ENCODE measurements around the gene IL23R.
"Not testable (repeated sequence)": the region's sequence is repeated elsewhere in the genome, so short reads cannot be mapped to it uniquely, and the experiment has no call there.

The IL23R gene

DNA sequence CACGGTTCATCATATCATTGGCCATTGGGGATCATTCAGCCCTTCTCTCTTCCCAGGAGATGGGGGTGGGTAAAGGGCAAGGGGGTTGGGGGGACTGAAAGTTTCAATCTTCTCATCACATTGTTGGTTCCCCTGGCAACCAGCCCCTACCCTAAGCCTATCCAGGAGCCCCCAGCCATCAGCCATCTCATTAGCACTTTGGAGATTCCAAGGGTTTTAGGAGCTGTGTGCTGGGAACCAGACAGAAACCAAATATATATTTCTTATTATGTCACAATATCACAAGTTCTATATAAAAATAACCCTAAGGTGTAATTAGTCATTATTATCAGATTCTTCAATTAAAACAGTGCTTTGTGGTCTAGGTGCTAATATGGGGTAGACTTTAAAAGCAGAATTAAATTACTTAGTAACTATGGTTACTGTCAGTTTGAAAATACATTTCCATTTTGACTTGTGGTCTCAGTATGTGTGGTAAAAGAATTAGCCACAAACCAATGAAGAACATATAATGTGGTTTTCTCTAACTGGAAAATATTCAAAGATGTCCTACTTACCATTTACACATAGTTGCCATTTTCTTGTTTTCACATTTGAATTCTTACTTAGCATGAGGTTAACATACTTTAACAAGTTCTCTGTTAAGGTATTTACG, 28.1 kb downstream of the IL23R start:
- DNase-seq = no peak

DNA sequence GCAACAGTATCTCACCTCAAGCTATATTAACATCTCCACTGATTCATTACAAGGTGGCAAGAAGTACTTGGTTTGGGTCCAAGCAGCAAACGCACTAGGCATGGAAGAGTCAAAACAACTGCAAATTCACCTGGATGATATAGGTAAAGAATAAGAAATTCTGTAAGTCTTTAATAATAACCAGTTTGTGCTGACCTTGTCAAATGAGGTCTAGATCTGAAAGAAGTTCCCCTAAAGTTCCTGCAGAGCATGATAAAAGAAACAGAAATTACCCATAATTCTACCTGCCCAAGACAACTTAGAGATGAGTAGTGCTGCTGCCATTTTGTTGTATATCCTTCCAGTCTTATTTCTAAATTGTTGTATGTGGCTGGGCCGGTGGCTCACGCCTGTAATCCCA, 34.5 kb downstream of the IL23R start:
- DNase-seq = no peak

DNA sequence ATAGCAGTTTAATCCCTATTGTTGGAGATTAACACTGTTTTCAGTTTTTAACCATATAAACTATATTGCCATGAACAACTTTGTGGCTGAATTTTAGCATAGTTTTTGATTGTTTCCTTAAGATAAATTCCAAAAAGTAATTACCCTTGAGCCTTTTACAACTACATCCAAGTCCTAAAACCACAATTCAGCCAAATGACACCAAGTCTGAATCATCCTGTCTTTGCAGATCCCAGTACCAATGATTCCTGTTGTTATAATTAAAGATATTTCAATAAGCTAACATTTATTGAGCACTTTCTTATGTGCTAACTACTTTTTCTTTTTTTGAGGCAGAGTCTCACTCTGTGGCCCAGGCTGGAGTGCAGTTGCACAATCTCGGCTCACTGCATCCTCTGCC, 35.6 kb downstream of the IL23R start:
- no peak for DNase-seq

DNA sequence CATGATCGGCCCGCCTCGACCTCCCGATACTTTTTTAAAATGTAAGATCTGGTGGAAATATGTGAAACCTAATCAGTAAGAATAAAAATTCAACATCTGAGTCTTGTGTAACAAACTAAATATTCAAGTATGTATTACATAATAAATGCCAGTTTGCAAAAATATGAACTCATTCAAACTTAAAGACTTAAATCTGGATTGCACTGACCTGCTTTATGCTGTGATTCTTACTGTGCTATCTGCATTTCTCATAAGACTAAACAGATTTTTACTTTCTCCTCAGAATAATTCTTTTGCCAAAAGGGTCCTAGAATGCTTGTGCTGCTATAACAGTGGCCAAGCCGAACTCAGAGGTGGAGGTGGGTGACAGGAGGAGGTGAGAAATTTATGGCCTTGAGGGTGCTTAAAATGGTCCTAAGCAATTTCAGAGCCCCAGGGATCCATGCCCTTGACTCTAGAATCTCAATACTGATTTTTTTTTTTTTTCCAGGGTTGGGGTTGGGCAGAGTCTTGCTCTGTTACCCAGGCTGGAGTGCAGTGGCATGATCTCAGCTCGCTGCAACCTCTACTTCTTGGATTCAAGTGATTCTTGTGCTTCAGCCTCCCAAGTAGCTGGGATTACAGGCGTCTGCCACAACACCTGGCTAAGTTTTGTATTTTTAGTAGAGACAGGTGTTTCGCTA, 38.2 kb downstream of the IL23R start:
- DNase-seq = no peak

DNA sequence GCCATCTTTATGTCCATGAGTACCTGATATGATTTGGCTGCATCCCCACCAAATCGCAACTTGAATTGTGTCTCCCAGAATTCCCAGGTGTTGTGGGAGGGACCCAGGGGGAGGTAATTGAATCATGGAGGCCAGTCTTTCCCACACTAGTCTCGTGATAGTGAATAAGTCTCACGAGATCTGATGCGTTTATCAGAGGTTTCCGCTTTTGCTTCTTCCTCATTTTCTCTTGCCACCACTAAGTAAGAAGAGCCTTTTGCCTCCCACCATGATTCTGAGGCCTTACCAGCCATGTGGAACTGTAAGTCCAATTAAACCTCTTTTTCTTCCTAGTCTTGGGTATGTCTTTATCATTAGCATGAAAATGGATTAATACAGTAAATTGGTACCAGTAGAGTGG, 41.1 kb downstream of the IL23R start:
- not testable (repeated sequence) for DNase-seq

DNA sequence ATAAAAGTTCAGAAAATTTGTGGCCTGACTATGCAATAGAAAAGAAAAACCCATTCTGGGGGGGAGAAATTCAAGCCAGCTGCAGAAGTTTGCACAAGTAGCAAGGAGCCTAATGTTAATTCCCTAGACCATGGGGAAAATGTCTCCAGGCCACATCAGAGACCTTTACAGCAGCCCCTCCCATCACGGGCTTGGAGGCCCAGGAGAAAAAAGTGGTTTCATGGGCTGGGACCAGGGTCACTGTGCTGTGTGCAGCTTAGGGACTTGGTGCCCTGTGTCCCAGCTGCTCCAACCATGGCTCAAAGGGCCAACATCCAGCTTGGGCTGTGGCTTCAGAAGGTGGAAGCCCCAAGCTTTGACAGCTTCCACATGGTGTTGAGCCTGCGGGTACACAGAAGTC, 42.0 kb downstream of the IL23R start:
- no peak for DNase-seq

DNA sequence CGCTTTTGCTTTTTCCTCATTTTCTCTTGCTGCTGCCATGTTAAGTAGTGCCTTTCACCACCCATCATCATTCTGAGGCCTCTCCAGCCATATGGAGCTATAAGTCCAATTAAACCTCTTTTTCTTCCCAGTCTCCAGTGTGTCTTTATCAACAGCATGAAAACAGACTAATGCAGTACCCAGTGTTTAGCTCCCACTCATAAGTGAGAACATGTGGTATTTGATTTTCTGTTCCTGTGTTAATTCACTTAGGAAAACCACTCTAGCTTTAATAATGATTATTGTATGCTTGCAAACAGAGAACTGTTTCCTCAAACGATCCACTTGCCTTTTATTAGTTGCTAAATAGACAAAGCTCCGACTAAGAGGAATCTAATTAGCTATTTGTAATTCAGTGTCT, 43.3 kb downstream of the IL23R start:
- no peak for DNase-seq

DNA sequence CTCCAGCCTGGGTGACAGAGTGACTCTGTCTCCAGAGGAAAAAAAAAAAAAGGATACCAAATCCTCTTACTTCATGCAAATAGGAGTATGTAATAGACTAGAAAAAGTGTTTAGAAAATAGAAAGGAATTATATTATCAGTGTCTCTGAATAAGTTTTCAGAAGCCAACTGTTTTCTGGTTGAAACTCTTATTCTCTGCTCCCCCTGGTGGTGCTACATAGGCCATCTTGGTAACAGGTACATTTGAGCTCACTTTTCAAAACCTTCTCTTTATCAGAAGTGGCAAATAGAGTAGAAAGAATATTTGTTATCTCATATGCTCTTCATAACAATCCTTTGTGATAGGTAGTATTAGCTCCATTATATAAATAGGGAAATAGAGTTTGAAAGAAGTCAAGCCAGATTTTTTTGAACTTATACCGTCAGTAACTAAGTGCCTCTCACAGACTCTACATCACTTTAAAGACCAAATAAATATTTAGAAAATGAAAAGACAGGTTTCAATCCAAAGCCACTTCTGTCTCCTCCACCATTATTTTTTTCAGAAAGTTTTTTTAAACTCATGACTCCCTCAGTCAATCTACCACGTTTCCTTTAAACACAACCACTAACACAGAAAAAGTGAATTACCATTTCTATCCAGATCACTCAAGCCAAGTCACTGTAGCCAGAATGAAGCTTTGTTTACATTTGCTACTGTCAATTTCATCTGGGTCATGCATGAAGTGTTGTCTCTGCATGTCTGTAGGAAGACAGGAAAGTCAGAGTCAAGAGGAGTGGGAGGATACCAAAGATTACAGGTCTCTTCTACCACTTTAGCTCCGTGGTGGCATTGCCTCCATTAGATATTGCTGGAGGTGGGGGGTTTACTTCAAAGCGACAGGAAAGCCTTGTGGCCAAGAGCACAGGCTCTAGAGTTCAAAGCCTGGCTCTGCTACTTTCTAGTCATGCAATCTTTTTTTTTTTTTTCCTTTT, 45.6 kb downstream of the IL23R start:
- DNase-seq = no peak

DNA sequence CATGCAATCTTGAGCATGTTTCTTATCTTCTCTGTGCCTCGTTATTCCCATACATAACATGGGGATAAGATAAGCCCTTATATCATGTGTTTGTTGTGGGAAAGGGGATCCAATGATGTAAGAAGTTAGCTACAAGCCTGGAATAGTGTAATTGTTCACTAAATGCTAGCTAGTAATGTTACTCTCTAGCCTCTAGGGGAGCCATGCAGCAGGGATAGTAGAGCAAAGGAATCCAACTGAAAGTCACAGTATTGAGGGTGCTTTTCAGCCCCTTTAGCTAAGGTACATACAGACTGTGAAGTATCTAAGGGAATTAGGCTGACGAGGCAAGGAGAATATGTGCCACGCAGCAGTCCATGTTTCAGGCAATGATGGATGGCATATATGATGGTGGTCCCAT, 46.9 kb downstream of the IL23R start:
- no peak for DNase-seq

DNA sequence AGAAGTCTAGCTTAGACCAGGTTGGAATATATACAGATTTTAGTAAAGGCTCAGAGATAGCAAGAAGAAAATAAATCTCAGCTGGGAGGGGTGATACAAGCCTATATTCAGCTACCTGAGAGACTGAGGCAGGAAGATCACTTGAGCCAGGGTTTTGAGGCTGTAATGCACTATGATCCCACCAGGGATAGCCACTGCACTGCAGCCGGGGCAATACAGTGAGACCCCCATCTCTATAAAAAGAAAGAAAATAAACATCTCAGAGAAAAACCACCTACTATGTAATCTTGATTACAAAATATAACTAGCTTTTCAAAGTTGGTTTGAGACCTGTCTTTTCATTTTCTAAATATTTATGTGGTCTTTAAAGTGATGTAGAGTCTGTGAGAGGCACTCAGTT, 47.7 kb downstream of the IL23R start:
- DNase-seq = no peak

DNA sequence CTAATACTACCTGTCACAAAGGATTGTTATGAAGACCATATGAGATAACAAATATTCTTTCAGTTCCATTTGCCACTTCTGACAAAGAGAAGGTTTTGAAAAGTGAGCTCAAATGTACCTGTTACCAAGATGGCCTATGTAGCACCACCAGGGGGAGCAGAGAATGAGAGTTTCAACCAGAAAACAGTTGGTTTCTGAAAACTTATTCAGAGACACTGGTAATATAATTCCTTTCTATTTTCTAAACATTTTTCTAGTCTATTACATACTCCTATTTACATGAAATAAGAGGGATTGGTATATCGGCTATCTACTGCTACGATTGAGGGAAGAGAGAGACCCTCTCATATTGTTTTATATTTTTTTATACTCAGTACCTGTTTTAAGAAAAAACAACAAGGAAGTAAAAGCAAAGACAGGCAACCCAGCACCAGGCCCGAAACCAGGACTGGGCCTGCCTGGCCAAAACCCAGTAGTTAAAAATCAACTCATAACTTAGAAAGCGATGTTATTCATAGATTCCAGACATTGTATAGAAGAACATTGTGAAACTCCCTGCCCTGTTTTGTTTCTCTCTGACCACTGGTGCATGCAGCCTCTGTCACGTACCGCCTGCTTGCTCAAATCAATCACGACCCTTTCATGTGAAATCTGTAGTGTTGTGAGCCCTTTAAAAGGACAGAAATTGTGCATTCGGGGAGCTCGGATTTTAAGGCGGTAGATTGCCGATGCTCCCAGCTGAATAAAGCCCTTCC, 48.3 kb downstream of the IL23R start:
- no peak for DNase-seq

DNA sequence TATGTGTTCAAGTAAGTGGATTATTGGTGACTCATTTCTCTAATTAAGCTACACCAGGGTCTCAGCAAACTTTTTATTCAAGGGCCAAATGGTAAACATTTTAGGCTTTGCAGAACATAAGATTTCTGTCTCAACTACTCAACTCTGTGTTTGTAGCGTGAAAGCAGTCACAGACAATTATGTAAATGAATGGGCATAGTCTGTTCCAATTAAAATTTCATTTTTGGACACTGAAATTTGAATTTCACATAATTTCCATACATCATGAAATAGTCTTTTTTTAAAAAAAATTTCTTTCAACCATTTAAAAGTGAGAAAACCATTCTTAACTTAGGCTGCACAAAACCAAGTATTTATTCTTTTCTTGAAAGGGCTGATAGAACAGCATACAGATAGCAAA, 50.1 kb downstream of the IL23R start:
- no peak for DNase-seq

DNA sequence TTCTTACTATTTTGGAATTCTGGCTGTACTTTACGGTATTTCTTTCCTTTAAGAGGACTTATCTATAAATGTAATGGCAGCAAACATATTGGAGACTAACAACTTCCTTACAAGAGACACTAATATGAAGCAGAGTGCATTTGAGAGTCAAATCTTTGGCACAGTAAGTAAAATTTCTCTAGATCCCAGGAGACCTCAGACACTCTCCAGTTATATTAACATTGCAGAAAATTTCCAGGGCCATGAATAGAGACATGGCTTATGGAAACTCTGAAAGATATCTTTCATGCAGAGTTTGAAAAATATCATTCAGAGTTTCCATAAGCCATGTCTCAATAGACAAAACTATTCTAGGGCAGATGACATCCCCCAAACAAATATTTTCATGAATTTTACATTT, 51.2 kb downstream of the IL23R start:
- DNase-seq = no peak

DNA sequence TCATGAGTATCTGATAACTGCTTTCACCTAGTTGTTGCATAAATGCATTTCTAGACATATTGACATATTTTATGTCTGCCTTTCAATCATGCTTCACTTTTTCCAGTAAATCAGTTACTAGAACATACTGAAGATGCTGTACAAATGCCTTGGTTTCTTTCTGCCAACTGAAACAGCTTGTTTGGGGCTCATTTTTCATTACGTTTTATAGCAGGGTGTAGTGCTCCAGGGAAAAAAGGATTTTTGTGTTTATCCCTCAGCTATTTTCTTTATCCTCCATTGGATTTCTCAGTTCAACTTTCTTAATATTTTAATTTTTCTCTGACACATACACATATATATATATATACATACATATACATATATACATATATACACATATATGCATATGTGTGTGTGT, 51.7 kb downstream of the IL23R start:
- no peak for DNase-seq

DNA sequence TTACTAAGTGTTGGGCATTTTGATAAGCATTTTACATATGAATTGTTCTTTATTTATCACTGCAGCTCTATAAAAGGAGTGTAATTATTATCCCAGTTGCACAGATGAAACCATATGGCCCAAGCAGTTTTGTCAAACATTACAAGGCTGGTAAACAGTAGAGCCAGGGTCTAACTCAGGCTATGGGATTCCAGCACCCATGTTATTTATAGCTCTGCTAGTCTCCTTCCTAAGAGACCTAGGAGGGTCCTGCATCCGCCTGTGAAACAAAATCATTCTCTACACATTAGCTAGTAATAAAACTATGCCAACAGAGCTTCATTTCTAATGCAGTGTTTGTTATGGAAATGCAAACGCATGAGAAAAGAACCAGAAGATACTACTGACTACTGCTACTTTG, 58.6 kb downstream of the IL23R start:
- no peak for DNase-seq

DNA sequence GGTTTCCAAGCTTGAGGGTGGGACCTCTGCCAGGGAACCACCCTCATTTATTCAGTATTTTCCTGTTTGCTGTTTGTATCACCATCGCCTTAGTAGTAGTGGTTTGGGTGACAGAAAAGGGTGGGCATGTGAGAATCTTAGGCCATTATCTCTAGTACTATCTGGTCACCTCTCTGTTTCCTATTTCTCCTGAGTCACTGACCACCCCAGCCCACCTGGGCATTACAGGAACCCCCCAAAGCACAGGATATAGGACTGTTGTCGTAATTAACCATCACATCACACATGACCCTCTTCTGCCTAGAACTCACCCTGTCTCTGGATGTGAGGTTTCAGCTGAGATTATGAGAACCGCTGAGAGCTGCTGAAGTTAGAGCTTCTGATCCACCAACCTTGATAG, 60.4 kb downstream of the IL23R start:
- DNase-seq = no peak

DNA sequence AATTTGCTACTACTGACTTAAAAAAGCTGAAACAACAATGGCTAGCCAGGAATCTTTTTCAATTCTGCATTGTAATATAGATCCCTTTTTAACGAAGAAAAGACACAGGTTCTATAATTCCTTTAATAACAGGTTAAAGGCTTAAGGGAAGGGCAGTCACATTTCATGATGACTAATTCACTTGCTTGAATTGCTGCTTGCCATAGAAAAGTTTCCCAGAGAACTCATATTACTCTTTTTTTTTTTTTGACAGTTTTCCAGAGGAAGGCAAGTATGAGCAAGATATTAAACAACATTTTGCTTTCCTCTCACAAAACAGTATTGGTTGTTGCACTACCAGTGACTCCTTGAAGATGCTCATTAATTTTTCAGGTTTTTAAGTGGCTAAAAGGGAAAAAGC, 60.9 kb downstream of the IL23R start:
- DNase-seq = no peak

DNA sequence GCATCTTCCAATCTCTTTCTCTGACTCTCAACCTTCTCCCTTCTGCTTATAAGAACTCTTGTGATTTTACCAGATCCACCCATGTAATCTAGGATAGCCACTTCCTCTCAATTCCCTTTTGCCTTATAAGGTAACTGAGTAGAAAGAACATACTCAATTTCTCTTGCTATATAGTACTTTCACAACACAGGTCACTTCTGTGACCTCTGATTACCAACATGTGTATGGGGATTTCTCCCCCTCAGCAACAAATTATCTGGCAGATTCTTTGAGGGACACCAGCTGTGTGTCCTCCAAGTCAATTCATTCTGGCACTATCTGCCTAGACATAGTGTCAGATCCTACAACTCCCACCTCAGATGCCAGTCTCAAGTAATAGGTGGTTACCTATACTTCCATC, 62.5 kb downstream of the IL23R start:
- DNase-seq = no peak

DNA sequence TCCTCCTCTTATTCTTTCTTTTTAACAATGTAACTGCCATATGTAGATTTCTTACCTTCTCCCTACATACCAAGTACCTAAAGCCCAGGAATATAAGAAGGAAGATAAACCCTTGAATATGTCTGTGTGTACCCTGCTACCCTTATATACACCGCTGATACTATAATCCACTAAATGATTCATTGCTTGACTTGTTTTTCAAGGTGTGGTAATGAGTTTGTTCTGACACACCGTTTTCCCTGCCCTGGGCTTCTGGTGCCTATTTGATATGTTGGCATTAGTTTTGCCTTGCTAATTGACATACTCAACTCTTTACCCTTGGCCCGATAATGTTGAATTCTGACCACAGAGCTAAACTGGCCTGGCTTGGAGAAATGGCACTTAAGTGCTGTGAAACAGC, 64.3 kb downstream of the IL23R start:
- no peak for DNase-seq

DNA sequence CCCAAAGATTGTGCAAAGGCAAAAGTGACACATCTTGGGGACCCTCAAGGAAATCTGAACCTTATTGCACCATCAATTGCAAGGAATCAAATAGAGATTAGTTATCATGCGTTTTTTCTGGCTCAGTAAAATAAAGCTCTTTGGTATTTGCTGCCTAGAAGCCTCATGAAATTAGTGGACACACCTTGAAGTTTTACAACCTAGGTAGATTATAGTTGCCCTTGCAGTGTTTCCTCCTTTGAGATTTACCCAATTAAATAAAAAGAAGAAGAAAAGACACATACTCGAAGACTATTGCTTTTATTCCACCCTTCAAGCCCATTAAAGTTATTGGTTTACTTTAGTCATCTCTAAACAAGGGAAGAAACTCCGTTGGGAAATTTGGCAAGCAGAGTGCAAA, 70.0 kb downstream of the IL23R start:
- no peak for DNase-seq

DNA sequence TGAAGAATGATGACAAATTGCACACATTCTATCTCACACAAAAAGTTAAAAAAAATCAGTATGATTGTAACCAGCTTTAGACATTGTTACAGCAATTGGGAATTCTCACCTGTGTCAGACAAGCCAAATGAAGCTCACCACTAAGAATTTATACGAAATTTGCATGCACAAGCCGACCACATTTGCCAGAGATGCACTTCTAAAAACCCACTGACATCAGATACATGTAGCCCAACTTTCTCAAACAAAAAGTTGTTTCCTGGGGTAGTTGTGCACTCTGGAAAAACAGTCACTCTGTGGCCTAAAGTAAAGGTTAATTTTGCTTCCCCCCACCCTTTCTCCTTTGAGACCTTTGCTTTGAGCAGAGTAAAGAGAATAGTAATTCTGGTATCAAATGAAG, 73.5 kb downstream of the IL23R start:
- no peak for DNase-seq

DNA sequence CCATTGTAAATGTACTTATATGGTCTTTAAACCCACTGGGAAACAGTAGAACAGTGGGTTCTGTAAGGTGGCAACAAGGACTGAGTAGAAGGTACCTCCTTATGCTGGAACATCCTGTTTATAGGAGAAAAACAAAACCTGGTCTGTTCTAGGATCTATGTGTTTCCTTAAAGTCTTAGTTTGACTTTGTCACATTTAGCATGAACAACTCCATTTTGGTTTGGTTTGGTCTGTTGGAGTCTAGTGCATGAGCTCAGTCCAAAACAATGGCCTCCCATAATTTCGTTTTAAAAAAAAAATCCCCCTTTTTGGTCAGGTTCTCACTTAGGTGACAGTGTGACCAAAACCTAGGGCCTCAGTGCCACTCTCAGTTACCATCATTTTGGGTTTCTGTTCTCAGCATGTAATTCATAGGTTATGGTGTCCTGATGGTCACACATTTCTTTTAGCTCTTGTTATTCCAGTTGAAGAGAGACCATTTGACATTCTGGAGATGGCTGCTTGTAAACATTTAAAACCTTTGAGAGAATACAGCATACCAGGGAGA, 75.0 kb downstream of the IL23R start:
- DNase-seq = no peak

DNA sequence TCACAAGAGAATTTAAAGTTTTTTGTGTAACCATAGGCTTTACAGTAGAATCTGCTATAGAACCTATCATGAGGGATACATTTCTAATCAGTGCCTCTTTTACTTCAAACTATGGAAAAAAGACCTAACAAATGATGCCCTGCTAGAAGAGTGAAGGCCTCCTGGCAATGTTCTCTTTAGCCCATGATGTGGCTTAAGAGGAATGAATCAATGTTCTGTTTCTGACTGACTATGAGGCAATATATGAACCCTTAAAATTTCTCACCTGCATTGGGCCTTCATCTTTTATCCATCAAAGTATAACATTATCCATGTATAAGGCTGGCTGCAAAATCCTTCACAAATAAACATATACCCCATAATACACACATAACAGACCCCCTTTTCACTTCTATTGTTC, 75.8 kb downstream of the IL23R start:
- DNase-seq = no peak

Measured in NCI-H524 treated with DMSO at 0.1 percent for 48 hours (cell line).